ENCODE data around the gene LRBA.

DNA sequence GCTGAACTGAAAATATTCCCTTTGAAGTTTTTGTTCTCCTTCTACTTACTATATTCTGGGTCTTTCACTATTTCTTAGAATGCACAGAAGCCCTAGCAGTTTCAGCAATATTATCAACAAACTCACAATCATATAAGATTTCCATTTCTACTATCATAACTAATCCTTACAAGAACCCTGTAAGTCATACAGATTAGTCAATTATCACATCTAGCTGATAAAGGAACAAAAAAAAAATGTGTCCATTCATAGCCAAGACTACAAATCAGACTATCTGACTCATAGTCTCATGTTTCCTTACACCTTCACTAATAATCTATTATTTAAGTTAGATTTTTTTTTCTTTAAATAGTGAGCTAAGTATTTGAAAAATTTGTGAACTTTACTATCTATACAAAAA, 72.5 kb downstream of the LRBA start:
- TF ChIP-seq, protein P1, sequence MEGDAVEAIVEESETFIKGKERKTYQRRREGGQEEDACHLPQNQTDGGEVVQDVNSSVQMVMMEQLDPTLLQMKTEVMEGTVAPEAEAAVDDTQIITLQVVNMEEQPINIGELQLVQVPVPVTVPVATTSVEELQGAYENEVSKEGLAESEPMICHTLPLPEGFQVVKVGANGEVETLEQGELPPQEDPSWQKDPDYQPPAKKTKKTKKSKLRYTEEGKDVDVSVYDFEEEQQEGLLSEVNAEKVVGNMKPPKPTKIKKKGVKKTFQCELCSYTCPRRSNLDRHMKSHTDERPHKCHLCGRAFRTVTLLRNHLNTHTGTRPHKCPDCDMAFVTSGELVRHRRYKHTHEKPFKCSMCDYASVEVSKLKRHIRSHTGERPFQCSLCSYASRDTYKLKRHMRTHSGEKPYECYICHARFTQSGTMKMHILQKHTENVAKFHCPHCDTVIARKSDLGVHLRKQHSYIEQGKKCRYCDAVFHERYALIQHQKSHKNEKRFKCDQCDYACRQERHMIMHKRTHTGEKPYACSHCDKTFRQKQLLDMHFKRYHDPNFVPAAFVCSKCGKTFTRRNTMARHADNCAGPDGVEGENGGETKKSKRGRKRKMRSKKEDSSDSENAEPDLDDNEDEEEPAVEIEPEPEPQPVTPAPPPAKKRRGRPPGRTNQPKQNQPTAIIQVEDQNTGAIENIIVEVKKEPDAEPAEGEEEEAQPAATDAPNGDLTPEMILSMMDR (IDR thresholded peaks at IDR 0.05; ENCODE audit: low read length) = no peak
- TF ChIP-seq EZH2 (IDR thresholded peaks at IDR 0.05; ENCODE audit: borderline replicate concordance, low read length) = no peak

All from OCI-LY1 (cell line).